ENCODE data around the gene RGS11. TPM values are rescaled to one million over a fixed set of nuclear protein-coding genes. Genes with fewer than 3 reads are reported as not detected.

Gene RGS11
- total and polyA plus RNA-seq, 12 donors, result 0.83 to 98.6 (median 6.1) TPM

Other genes starting within 250 kb of the RGS11 start
- 10 to 100 TPM in 4 of 9 donors, 1 to 10 TPM in 5; 3.6 to 21.4 (median 8.9) TPM for gene POLR3K, start 222.3 kb downstream of the RGS11 start, total RNA-seq
- gene POLR3K, start 222.3 kb downstream of the RGS11 start, polyA plus RNA-seq, result 10 to 100 TPM in 1 of 3 donors, 1 to 10 TPM in 2; 6.1 to 15.1 (median 8.4) TPM
- gene SNRNP25, start 222.1 kb downstream of the RGS11 start, total RNA-seq, result 10 to 100 TPM; 22.6 to 50.5 (median 29.6) TPM
- 10 to 100 TPM; 35.3 to 51.1 (median 40.2) TPM for gene SNRNP25, start 222.1 kb downstream of the RGS11 start, polyA plus RNA-seq
- 10 to 100 TPM in 1 of 9 donors, 1 to 10 TPM in 8; 3.7 to 10.2 (median 6.9) TPM for gene RHBDF1, start 203.3 kb downstream of the RGS11 start, total RNA-seq
- 10 to 100 TPM in 2 of 3 donors, 1 to 10 TPM in 1; 2.3 to 55.7 (median 47.1) TPM for gene RHBDF1, start 203.3 kb downstream of the RGS11 start, polyA plus RNA-seq
- gene MPG, start 197.7 kb downstream of the RGS11 start, total RNA-seq, result 100 to 1,000 TPM in 4 of 9 donors, 10 to 100 TPM in 5; 60.9 to 207 (median 80.2) TPM
- gene MPG, start 197.7 kb downstream of the RGS11 start, polyA plus RNA-seq, result 100 to 1,000 TPM in 2 of 3 donors, 1 to 10 TPM in 1; 5.0 to 148 (median 129) TPM
- gene NPRL3, start 137.3 kb downstream of the RGS11 start, total RNA-seq, result 10 to 100 TPM in 8 of 9 donors, 1 to 10 TPM in 1; 4.6 to 46.2 (median 31.0) TPM
- 10 to 100 TPM; 22.3 to 45.8 (median 29.1) TPM for gene NPRL3, start 137.3 kb downstream of the RGS11 start, polyA plus RNA-seq
- gene HBZ, start 123.3 kb downstream of the RGS11 start, total RNA-seq, result 1 to 10 TPM in 2 of 9 donors, under 1 TPM in 1, not detected in 6; 0.61 to 1.3 (median 1.3) TPM
- not detected for gene HBZ, start 123.3 kb downstream of the RGS11 start, polyA plus RNA-seq
- gene HBM, start 110.0 kb downstream of the RGS11 start, total RNA-seq, result 10 to 100 TPM in 1 of 9 donors, under 1 TPM in 2, not detected in 6; 0.53 to 30.2 (median 0.61) TPM
- gene HBM, start 110.0 kb downstream of the RGS11 start, polyA plus RNA-seq, result not detected
- 1,000 to 10,000 TPM in 1 of 9 donors, 100 to 1,000 TPM in 1, 10 to 100 TPM in 3, 1 to 10 TPM in 3, not detected in 1; 1.9 to 1,723 (median 23.6) TPM for gene HBA2, start 103.1 kb downstream of the RGS11 start, total RNA-seq
- 100 to 1,000 TPM in 1 of 3 donors, 10 to 100 TPM in 1, not detected in 1; 51.7 to 113 TPM for gene HBA2, start 103.1 kb downstream of the RGS11 start, polyA plus RNA-seq
- gene HBA1, start 99.3 kb downstream of the RGS11 start, total RNA-seq, result 100 to 1,000 TPM in 2 of 9 donors, 10 to 100 TPM in 4, not detected in 3; 12.7 to 742 (median 34.7) TPM
- gene HBA1, start 99.3 kb downstream of the RGS11 start, polyA plus RNA-seq, result 10 to 100 TPM in 2 of 3 donors, not detected in 1; 18.2 to 30.1 TPM
- gene HBQ1, start 95.5 kb downstream of the RGS11 start, total RNA-seq, result 1 to 10 TPM in 2 of 9 donors, not detected in 7; 1.9 to 6.0 TPM
- gene HBQ1, start 95.5 kb downstream of the RGS11 start, polyA plus RNA-seq, result under 1 TPM in 1 of 3 donors, not detected in 2; 0.44 TPM
- 100 to 1,000 TPM in 2 of 9 donors, 10 to 100 TPM in 7; 19.7 to 128 (median 68.6) TPM for gene LUC7L, start 46.5 kb downstream of the RGS11 start, total RNA-seq
- 100 to 1,000 TPM in 2 of 3 donors, 10 to 100 TPM in 1; 29.0 to 700 (median 372) TPM for gene LUC7L, start 46.5 kb downstream of the RGS11 start, polyA plus RNA-seq
- gene FAM234A, start 41.1 kb downstream of the RGS11 start, total RNA-seq, result 100 to 1,000 TPM in 4 of 9 donors, 10 to 100 TPM in 5; 67.5 to 207 (median 99.4) TPM
- 10 to 100 TPM; 60.2 to 91.5 (median 68.2) TPM for gene FAM234A, start 41.1 kb downstream of the RGS11 start, polyA plus RNA-seq
- gene ARHGDIG, start 4.6 kb upstream of the RGS11 start, total RNA-seq, result 1 to 10 TPM in 2 of 9 donors, under 1 TPM in 4, not detected in 3; 0.23 to 2.1 (median 0.64) TPM
- gene ARHGDIG, start 4.6 kb upstream of the RGS11 start, polyA plus RNA-seq, result 1 to 10 TPM in 2 of 3 donors, under 1 TPM in 1; 0.40 to 3.5 (median 1.3) TPM
- 1 to 10 TPM in 1 of 9 donors, under 1 TPM in 5, not detected in 3; 0.28 to 1.4 (median 0.58) TPM for gene PDIA2, start 7.2 kb upstream of the RGS11 start, total RNA-seq
- 1 to 10 TPM in 2 of 3 donors, not detected in 1; 2.6 to 9.7 TPM for gene PDIA2, start 7.2 kb upstream of the RGS11 start, polyA plus RNA-seq
- gene AXIN1, start 76.8 kb upstream of the RGS11 start, total RNA-seq, result 10 to 100 TPM; 10.1 to 22.4 (median 19.7) TPM
- gene AXIN1, start 76.8 kb upstream of the RGS11 start, polyA plus RNA-seq, result 10 to 100 TPM in 2 of 3 donors, 1 to 10 TPM in 1; 5.6 to 16.3 (median 13.8) TPM
- gene MRPL28, start 94.6 kb upstream of the RGS11 start, total RNA-seq, result 100 to 1,000 TPM in 3 of 9 donors, 10 to 100 TPM in 6; 65.2 to 132 (median 77.1) TPM
- 100 to 1,000 TPM in 2 of 3 donors, 10 to 100 TPM in 1; 42.9 to 155 (median 123) TPM for gene MRPL28, start 94.6 kb upstream of the RGS11 start, polyA plus RNA-seq
- 10 to 100 TPM; 31.7 to 66.7 (median 45.0) TPM for gene PGAP6, start 106.0 kb upstream of the RGS11 start, total RNA-seq
- 10 to 100 TPM; 18.2 to 55.5 (median 39.0) TPM for gene PGAP6, start 106.0 kb upstream of the RGS11 start, polyA plus RNA-seq
- gene NME4, start 121.3 kb upstream of the RGS11 start, total RNA-seq, result 100 to 1,000 TPM; 127 to 214 (median 166) TPM
- 100 to 1,000 TPM in 2 of 3 donors, 10 to 100 TPM in 1; 67.8 to 492 (median 347) TPM for gene NME4, start 121.3 kb upstream of the RGS11 start, polyA plus RNA-seq
- 10 to 100 TPM; 15.8 to 65.5 (median 36.1) TPM for gene DECR2, start 125.9 kb upstream of the RGS11 start, total RNA-seq
- gene DECR2, start 125.9 kb upstream of the RGS11 start, polyA plus RNA-seq, result 100 to 1,000 TPM in 2 of 3 donors, 1 to 10 TPM in 1; 5.9 to 143 (median 105) TPM
- 10 to 100 TPM; 15.6 to 53.0 (median 40.1) TPM for gene RAB11FIP3, start 149.7 kb upstream of the RGS11 start, total RNA-seq
- gene RAB11FIP3, start 149.7 kb upstream of the RGS11 start, polyA plus RNA-seq, result 10 to 100 TPM; 12.7 to 63.4 (median 44.2) TPM